HG02588 (cell line): Measurements from ENCODE around the gene SYTL1.

Experiments
- ATAC-seq: cut with Tn5 transposase; IDR thresholded peaks from one replicate; pipeline ENCODE4 v1.9.1; 2021; ENCODE audit warnings: mild to moderate bottlenecking, moderate library complexity; ENCODE audit not compliant: unreplicated experiment

The SYTL1 gene

DNA sequence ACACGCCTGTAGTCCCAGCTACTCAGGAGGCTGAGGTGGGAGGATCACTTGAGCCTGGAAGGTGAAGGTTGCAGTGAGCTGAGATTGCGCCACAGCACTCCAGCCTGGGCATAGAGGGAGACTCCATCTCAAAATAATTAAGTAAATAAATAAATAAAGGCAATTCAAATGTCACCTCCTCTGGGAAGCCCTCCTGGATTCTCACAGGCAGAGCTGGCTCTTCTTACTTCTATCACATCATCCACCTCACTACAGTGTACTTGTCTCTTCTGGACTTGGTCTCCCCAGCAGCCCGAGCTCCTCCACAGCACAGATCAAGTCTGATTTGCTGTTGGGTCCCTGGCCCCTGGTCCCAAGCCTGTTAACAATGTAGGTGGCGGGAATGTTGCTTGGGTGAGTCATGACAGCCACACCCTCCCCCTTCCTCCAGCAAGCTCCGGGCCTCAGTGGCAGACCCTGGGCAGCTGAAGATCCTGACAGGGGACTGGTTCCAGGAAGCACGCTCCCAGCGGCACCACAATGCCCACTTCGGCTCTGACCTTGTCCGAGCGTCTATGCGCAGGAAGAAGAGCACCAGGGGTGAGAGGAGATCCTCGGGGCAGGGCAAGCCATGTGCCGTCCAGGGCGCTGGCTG, 5.3 kb downstream of the SYTL1 start:
- ATAC-seq: no peak

DNA sequence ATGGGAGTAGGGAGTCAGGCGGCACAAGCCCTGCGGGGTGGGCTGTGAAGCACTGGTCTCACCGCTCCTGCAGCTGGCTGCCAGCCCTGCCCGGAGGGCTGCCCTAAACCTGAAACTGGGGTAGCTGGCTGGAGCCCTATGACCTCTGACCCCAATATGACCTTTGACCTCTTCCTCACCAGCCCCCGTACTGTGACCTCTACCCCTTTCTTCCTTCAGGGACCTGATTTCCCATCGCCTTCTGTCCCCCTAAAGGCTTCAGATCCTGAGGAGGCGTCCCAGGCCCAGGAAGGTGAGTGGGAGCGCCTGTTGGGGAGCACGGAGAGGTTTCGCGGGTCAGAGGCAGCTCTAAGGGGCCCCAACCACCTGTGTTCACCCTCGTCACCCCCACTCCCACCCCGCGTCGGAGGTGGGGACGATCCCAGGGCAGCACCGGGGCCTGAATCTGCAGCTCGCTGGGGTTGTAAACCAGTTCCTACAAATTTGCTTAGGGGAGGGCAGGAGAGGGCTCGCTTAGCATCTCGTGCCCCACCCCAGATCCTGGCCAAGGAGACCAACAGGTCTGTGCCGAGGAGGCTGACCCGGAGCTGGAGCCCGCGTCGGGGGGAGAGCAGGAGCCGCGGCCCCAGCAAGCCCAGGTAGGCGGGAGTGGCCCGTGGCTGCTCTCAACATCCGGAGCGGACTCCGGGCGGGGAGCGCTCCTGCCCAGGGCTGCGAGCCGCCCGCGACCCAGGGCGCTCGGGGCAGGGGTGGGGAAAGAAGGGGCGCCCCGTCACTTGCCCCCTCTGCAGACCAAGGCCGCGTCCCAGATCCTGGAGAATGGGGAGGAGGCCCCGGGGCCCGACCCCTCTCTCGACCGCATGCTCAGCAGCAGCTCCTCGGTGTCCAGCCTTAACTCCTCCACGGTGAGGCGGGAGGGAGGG, 7.3 kb downstream of the SYTL1 start:
- ATAC-seq: no peak

DNA sequence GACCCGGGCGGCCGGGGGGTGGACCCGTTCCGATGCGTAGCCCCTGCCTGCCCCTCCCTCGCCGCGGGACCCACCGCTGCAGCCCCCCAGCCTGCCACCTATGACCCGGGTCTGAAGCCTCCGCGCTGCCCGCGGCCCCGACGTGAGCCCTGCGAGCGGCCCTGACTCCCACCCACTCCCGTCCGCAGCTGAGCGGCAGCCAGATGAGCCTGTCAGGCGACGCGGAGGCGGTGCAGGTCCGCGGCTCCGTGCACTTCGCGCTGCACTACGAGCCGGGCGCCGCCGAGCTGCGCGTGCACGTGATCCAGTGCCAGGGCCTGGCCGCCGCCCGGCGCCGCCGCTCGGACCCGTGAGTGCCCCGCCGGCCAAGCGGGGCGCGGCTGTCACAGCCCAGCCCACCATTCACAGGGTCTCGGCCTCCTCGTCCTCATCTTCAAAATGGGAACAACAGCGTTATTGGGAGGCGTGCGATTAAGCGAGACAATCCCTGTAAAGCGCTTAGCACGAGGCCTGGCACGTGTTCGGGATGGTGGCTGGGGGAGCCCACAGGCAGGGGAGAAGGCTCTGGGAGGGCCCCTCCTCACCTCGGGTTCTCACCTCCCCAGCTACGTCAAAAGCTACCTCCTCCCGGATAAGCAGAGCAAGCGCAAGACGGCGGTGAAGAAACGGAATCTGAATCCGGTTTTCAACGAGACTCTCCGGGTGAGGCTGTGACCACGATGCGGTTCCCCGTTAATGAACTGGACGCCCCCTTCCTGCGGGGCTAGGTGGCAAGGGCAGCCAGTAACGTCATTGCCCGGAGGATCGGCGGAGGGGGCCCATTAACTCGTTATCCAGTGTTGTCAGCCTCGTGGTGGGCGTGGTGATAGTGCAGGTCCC, 8.2 kb downstream of the SYTL1 start:
- no peak for ATAC-seq

DNA sequence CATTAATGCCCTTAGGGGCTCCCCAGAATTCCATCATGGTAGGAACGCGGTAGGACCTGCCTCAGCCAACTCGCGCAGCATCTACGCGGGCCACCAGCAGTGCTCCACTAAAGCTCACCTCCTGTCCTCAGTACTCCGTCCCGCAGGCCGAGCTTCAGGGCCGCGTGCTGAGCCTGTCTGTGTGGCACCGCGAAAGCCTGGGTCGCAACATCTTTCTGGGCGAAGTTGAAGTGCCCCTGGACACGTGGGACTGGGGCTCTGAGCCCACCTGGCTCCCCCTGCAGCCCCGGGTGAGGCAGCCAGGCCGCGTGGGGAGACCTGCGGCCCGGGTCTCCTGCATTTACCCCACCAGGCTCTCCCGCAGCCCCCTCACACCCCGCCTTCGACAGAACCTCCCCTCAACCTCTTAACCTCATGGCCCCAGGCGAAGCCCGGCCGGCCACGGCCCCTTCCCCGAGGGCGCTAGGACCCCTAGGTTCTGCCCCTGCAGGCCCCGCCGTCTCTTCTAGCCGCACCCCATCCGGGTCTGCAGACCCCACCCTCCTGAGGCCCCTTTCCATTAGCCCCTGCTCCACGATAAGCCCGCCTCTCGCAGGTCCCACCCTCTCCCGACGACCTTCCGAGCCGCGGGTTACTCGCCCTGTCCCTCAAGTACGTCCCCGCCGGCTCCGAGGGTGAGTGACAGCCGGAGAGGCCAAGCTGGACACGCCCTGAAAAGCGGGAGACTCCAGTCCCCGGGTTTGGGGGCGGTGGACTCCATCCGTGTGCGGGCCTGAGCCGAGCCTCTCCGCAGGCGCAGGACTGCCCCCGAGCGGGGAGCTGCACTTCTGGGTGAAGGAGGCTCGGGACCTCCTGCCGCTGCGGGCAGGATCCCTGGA, 9.1 kb downstream of the SYTL1 start:
- no peak for ATAC-seq

DNA sequence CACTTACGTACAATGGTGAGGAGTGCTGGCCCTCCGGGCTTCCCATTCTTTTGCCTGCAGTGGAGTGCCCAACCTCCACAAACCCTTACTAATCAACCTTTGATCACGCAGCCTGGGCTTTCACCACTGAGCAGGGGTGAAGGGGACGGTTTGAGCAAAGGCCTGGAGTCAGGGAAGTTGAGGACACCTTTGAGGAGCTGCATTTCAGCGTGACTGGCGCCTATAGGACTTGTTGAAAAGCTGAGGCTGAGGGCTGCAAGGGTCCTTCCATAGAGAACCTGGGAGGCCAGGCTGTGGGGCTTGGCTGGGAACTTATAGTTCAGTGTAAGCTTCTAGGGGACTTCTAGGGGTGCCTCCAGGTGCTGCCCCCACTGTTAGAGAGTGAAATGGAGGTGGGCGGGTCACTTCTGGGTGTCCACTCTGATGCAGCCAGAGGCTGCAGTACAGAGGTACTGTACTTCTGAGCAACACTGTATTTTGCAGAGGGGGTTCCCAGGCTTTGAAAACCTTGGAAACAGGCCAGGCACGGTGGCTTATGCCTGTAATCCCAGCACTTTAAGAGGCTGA, 9.8 kb downstream of the SYTL1 start:
- no peak for ATAC-seq

DNA sequence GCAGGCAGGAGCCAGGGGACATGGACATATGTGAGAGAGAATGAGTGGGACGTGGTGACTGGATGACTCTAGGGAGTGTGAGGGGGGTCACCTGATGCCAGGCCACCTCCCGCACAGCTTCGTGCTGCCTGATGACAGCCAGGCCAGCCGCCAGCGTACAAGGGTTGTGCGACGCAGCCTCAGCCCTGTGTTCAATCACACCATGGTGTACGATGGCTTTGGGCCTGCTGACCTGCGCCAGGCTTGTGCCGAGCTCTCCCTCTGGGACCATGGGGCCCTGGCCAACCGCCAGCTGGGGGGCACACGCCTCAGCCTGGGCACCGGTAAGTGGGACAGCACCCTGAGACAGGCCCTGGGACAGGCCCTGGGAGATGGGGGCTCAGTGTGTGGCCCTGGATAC, 11.3 kb downstream of the SYTL1 start:
- no peak for ATAC-seq

DNA sequence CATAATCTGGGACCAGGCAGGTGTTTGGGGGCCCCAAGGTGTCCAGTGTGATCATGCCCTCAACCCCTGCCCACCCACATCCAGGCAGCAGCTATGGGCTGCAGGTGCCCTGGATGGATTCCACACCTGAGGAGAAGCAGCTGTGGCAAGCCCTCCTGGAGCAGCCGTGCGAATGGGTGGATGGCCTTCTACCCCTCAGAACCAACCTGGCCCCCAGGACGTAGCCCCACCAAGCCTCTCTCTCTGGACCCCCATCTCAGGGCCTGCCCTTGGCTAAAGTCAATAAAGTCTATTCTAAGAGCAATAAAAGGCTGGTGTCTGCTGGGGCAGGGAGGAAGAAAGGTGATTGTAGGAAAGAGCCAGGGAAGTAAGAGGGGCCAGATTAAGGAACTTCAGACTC, 11.8 kb downstream of the SYTL1 start:
- ATAC-seq: no peak

DNA sequence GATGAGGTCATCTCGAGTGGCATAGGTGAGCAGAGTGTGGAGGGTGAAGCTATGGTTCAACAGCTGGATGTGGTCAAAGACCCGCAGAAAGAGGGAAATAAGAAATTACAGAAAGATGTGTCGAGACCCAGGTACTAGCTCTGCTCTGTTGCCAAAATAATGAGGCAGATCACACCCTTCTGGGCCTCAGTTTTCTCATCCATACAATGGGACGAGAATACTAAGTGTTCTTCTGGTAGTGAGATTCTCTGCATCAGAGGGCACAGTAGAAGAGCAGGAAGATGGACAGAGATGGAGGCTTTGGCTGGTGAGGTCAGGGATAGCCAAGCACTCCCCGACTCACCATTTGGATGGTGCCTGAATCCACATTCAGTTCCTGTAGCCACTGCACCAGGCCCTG, 13.9 kb downstream of the SYTL1 start:
- ATAC-seq: no peak

DNA sequence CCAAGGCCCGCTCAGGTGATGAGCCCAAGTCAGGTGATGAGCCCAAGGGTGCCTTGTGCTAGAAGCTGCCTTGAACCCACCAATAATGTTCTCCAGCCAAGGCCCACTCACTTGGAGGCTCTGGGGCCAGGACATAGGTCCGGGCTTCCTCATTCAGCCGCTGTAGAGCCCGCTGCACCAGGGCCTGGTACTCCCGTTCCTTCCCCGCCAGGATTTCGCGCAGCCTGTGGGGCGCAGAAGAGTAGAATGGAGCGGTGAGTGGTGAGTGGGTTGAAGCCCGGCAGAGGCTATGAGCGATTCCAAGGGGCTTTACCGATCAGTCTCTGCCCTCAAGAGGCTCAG, 14.4 kb downstream of the SYTL1 start:
- ATAC-seq: no peak

DNA sequence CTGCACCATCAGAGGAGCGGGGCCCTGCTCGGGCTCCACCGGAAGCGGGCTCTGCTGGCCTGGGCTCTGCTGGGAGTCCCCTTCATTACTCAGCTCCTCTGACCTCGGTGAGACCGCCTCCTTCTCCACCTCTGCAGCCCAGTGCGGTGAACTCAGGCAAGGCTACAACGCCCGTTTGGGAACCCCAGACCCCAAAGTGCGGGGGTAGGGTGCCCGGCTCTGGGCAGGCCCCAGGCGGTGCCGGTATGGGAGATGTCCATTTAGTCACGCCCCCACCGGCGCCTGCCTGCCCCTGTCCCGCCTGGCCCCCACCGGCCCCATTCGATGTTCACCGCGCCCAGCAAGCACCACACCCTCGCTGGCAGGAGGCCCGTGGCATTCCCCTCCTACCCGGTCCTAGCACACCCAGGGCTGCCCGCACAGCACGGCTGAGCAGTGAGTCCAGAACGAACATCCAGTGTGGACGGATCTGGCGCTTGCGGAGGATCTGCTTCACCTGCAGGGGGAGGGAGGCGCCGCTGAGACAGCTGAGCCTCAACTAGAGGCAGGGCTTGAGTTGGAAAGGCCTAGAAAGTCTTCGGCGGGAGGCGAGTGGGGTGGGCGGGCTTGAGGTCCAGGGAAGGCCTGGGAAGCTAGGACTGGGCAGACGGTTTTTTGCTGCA, 14.9 kb downstream of the SYTL1 start:
- ATAC-seq: no peak

DNA sequence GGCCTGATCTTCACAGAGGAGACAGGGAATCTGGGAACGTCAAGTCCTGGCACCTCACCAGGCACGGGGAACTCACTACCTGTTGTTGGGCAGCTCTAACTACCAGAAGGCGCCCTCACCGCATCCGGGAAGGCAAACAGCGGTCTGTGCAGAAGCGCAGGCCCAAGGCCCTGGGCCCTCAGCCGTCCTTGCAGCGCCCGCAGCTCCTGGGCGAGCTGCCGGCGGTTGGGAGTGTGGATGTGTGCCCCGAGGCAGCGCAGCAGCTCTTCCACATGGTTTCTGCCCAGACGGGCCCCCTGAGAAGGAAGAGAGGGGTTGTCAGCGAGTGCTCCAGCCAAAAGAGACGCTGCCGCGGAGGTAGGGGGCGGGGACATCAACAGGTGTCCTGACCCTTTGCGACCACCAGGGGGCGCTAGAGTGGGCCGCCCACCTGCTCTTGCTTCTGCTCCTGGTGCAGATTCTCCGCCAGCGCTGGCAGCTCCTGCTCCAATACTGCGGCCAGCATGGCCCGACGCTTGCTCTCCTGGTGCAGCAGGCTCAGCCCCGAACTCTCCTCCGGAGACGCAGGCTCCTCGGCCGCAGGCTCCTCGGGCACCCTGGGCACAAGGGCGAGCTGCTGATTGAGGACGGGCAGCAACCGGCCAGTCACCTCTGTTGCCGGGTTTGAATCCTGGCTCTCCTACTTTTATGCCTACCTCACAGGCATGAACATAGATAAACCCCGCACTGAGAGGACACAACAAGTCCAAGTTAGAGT, 15.6 kb downstream of the SYTL1 start:
- ATAC-seq: no peak

DNA sequence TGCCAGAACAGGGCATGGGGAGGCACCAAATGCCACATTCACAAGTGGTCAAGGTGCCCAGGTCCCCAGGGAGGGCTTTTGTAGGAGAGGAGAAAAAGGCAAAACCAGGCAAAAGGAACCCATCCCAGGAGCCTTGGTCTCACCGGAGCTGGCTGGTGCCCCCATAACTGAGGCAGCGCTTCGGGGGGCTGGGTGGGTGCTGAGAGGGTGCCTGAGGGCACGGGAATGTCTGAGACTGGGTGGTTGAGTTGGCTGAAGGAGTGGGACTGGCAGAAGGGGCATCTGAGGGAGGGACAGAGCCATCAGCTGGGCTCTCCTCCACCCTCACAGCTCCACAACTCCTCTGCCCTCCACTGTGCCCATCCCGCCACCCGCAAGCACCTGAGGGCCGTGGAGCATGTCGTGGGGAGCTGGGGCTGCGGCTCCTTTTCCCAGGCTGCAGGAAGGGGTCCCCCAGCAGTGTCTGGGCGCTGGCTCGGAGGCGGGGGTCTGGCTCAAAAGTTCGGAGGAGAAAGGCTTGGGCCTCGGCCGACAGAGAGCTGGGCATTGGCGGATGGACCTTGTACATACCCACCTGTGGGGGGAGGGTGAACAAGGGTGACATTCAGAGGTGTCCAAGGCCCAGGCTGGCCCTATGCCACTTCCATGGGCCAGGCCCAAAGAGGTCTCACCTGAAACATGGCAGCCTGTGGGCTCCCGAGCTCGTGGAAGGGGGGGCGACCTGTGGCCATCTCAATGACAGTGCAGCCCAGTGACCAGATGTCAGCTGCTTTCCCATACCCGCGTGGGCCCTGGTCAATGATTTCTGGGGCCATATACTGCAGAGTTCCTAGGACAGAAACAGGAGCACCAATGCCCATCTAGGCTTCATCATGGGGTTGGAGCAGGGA, 16.5 kb downstream of the SYTL1 start:
- no peak for ATAC-seq

DNA sequence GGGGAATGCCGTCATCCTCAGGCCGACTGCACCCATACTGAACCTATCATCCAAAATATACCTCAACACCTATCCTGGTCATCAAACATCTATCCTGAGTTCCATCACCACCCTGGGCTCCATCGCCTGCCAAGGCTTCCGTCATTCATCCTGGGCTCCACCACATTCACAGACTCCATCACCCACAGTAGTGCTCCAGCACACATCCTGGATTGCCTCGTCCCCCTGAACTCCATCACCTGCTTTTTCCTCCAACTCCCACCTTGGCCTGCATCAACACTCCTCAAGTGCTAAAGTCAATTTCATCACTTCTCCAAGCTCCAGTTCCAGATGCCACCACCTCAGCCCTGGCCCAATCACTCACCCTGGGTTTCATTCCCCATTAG, 17.1 kb downstream of the SYTL1 start:
- ATAC-seq: no peak

DNA sequence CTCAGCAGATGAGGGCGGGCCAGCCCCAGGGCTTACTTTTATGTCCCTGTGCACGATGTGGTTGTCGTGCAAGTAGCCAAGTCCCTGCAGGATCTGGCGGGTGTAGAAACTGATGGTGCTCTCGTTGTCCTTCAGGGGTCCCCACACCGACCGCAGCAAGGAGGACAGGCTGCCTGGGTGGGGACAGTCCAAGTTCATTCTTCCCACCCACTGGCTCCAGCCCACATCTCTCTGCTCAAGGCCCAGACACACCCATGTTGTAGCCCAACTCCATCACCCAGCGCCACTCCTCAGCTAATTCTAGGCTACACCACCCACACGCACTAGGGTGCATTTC, 18.0 kb downstream of the SYTL1 start:
- ATAC-seq: no peak

DNA sequence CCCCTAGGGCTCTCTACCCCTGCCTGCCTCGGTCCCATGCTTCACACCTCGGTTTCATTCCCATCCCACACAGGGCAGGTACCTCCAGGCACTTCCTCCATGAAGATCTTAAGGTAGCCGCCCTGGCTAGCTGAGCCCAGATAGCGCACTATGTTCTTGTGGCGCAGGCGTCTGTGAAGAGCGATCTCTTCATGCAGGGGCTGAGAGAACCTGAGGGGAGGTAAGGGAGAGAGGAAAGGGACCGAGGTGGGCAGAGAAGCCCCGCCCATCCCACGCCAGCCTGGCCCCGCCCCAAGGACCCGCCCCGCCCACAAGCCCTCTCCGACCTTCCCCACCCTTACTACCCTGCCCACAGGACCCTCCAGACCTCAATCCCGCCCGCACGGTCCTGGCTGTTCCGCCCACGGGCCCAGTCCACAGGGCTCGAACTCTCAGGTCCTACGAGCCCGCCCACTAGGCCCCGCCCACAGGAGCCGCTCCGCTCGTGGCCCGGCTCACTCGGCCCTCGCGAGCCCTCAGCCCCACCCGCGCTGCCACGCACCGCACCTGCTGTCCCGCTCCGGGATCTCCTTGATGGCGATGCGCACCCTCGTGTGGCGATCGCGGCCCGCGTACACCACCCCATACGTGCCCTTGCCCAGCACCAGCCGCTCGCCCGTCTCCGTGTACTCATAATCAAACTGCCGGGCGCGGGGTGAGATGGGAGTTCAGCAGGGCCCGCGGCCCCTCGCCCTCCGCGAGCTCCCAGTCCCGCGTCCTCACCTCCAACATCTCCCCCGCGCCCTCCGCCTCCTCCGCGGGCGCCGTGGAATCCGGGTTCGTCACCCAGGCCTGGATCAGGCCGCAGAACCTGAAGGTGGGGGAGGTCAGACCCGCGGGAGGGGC, 18.6 kb downstream of the SYTL1 start:
- no peak for ATAC-seq

DNA sequence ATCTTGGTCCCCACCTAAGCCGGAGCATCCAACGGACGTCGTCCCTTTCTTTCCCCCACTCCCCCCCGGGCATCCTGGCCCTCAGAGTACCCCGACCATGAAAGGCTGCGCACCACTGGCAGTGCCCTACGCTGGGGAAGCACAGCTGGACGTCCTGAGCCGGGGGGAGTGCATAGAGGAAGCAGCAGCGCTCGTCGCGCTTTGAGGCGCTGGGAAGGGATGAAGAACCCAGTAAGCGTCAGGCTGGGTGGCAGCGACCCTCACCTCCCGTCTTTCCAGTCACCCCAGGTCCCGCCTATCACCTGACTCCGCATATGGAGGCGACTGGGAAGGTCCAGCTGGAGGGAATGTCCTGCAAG, 19.2 kb downstream of the SYTL1 start:
- no peak for ATAC-seq

DNA sequence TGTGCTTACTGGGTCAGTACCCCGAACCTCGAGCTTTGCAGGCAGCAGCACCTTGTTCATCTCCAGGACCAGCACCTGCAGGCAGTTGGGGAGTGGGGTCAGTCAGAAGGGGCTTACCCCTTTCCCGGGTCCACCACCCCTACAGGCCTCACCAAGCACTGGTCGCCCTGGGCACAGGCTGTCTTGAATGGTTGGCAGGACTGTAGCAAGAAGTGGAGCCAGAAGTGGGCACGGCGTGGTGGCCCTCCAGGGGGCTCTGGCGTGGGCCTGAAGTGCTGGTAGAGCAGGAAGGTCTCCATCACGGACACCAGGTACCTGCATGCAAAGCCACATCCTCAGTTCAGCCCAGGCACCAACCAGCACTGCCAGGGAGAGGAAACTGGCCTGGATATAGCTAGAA, 19.7 kb downstream of the SYTL1 start:
- ATAC-seq: no peak
